Measurements from ENCODE around the gene TMEM80. TPM values are rescaled to one million over a fixed set of nuclear protein-coding genes. Genes with fewer than 3 reads are reported as not detected.

TMEM80 gene
- total RNA-seq, 1 experiment from 2014 or later: 8.9 TPM

GRCh38 chr11:698493-699115 is 3.0 kb downstream of the TMEM80 start:
- DNase-seq (ENCODE audit: extremely low read depth, low read depth): no peak

GRCh38 chr11:699116-699508 is 3.5 kb downstream of the TMEM80 start:
- DNase-seq (ENCODE audit: extremely low read depth, low read depth): no peak

- no peak for DNase-seq (ENCODE audit: extremely low read depth, low read depth)
These were observed 4.1 kb downstream of the TMEM80 start for GRCh38 chr11:699753-700152.

GRCh38 chr11:701741-702461 is 6.3 kb downstream of the TMEM80 start:
- DNase-seq (ENCODE audit: extremely low read depth, low read depth): no peak

GRCh38 chr11:702462-703461 is 7.1 kb downstream of the TMEM80 start:
- DNase-seq (ENCODE audit: extremely low read depth, low read depth): no peak

DNA sequence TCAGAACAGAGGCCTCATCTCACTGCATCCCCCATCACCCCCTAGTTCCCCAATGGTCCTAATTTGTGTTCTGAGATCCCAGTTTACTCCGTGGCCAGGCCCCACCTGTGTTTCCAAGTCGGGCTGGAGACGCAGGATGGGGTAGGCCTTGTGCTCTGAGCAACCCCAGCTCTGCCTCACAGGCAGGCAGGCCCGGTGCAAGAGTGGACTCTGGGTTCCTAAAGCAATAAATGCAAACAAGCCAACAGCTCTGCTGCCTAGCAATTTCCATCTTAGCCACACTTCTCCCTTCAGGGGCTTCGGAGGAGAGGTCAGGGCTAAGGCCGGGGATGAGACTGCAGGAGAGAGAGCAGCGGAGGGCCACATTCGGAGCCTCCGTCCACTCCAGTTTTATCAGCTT is 7.9 kb downstream of the TMEM80 start:
- no peak for DNase-seq (ENCODE audit: extremely low read depth, low read depth)

- DNase-seq (ENCODE audit: extremely low read depth, low read depth): no peak
These were observed 8.6 kb downstream of the TMEM80 start for GRCh38 chr11:704228-704674.

DNA sequence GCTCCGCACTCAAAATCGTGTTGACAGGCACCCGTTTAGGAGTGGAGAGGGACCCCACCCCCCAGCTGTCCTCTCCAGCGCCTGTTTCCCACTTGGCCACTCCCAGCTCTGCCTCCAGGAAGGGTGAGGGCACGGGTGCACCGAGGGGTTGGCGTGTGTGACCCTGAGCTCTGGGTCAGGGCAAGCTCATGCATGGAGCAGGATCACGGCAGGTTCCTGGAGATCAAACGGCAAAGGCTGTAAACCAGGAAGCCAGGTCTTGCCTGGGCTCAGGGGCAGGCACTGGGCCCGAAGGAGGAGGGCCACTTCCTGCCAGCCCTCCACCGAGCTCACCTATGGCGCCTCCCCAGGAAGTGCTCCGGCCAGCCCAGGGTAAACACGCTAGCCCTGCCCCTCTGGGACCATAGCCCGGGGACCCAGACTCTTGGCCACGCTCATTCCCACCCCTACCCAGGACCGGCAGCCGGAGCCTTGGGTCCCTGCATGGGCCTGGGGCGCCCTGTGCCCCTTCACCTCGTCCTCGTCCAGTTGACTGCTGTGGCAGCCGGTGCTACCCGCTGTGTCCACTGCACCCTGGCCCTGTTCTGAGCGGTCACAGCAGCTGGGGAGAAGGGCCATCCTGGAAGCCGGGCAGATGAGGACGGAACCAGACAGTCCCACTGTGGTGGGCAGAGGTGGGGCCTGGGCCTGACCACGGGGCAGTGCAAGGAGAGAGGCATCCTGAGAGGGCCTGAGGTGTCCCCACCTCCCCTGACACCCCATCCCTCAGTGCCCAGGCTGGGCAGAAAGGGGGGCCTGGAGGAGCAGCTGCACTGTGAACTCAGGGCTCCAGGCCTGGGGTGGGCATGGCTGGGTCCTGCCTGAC is 9.4 kb downstream of the TMEM80 start:
- DNase-seq (ENCODE audit: extremely low read depth, low read depth): no peak

- DNase-seq (ENCODE audit: extremely low read depth, low read depth): no peak
These were observed 10.2 kb downstream of the TMEM80 start, which contains the start of gene EPS8L2 for GRCh38 chr11:705646-706438. TSS of gene EPS8L2 (plus strand) at chr11:706231. CDS start at chr11:709408, 3,177 bp downstream.

GRCh38 chr11:706439-706956 is 10.9 kb downstream of the TMEM80 start:
- no peak for DNase-seq (ENCODE audit: extremely low read depth, low read depth)

DNA sequence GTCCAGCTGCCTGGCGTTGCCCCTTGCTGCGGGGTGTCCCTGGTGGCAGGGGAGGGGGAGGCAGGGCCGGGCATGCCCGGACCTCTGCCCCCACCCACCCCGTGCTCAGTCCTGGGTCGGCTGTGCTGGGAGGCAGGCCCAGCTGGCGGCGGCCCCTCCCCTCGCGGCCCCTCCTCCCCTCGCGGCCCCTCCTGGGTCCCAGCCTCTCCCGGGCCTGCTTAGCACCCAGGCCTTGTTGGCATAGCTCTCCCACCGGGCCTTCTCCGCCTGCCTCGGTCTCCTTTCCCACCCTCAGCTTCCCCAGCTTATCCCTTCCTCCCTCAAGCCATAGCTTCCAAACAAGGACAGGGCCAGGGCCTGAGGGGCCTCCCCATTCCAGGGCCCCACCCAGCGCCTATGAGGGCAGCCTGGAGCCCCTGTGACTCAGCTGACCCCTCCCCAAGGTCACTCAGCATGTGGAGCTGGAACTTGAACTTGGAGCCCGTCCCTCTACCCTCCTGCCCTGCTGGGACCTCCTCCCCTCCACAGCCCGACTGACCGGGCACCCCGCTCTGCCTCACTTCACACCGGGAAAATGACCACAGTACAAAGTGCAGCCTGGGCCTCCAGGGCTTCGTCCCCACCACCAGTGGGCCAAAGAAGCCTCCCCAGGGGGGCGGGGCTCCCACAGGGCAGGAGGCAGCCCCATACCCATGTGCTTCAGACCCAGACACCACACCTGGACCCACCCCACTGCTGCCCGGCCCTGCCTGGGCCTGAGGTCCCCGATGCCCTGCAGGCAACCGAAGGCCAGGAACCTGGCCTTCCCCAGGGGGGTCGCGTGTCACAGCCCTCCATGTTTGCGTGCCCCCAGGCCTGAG is 11.6 kb downstream of the TMEM80 start:
- DNase-seq (ENCODE audit: extremely low read depth, low read depth): no peak

- DNase-seq (ENCODE audit: extremely low read depth, low read depth): no peak
These were observed 12.3 kb downstream of the TMEM80 start for GRCh38 chr11:707817-708420.

DNA sequence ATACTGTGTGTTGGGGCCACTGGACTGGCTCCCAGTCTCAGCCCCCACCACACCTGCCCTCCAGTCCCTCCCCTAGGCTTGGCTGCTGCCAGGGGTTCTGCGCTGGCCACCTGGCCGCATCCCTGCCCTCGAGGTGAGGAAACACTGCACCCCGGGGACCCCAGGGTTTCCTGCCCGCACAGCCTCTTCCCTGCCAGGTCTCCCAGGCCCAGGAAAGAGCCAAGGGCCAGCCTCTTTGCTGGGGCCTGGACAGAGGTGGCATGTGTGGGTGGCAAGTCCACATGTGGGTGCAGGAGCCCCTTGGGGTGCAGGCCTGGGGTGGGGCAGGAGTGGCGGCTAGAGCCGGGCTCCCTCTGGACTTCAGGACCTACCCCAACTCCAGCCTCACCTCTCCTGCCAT is 12.9 kb downstream of the TMEM80 start:
- no peak for DNase-seq (ENCODE audit: extremely low read depth, low read depth)

DNA sequence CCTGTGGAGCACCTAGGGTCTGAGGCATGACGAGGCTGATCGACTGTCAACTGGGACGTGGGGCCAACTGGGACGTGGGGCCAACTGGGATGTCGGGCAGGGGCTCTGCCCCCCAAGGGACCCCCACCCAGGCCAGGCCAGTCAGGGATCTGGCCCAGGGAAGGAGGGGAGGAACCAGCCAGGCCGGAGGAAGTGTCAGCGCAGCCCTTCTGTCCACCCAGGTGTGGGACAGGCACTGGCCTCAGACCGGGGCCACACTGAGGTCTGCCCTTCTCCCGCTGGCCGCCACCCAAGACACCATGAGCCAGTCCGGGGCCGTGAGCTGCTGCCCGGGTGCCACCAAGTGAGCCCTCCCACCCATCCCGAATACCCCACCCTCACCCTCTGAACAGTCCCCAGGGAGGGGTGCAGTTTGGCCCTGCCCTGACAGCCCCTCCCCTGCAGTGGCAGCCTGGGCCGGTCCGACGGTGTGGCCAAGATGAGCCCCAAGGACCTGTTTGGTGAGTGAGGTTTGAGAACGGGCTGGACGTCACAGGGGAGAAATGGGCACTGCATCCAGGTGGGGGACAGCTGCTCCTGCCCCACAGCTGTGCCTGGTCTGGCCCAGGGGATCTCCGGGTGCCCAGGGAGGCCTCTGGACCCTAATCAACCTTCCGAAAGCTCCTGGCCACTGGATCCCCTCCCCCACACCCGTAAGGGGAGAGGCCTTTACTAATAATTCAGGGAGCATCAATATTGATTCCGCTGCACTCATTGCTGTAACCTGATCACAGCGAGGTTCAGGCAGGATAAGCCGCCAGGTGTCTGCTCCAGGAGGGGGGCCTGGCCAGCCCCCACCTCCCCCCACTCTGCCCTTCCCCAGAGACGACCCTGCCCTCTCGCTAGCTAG is 13.7 kb downstream of the TMEM80 start:
- no peak for DNase-seq (ENCODE audit: extremely low read depth, low read depth)

GRCh38 chr11:714436-714835 is 18.8 kb downstream of the TMEM80 start:
- no peak for DNase-seq (ENCODE audit: extremely low read depth, low read depth)

DNA sequence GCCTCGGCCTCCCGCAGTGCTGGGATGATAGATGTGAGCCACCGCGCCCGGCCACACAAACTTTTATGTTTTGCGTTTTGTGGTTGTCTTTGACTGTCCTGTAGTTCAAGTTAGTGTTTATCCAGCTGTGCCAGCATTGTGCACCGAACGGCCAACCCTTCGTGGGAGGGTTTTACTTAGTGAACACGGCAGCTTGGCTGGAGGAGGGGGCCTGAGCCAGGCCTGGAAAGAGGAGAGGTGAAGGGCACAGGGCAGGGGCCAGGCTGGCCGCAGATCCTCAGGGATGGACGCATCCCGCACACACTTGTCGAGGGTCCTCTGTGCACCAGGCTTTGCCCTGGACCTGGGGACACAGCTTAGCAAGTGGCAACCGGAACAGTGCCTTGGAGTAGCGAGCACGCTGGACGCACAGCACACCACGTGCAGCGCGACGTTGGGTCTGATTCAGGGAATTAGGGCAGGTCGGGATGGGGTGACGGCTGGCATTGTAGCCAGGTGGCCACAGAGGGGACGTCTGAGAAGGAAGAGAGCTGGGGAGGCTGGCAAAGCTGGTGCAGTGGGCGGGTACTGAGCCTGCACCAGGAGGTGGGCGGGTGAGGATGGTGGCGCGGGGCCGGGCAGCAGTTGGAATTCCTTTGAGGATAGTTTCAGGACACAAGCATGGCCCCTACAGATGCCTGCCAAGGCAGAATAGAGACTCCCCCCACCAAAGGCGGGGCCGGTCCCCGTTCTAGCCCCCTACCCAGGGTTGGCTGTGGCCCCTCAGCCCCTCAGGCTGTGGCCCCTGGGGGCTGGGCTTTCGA is 23.8 kb downstream of the TMEM80 start:
- DNase-seq (ENCODE audit: extremely low read depth, low read depth): no peak

All from NCI-H460 (cell line).